DND-41 (cell line): Measurements from ENCODE around the gene TMEM184A.

Experiments
- ATAC-seq: fragments of 200-7000 bp; cut with Tn5 transposase; 3 replicates; pipeline ENCODE4 v1.9.1; 2021; ENCODE audit warnings: low read depth; ENCODE audit not compliant: insufficient read depth
- DNase-seq: peaks from one replicate; pipeline ENCODE4 v3.0.0-alpha.2; 2020
- H2AFZ ChIP-seq: 2 replicates; pipeline ENCODE4 v1.6.0; 2012; ENCODE audit warnings: low read depth, low read length
- H3K27ac ChIP-seq: 2 replicates; pipeline ENCODE4 v1.5.1; 2012; ENCODE audit warnings: low read length, inconsistent platforms
- H3K27me3 ChIP-seq: fragments of 200-600 bp; sonication (generic); 2 replicates; pipeline ENCODE4 v1.6.0; 2012; ENCODE audit warnings: low read length, mild to moderate bottlenecking, inconsistent platforms; ENCODE audit not compliant: insufficient read depth, poor library complexity
- H3K36me3 ChIP-seq: 2 replicates; pipeline ENCODE4 v1.5.1; 2012; ENCODE audit warnings: low read length, inconsistent platforms; ENCODE audit not compliant: insufficient read depth
- H3K4me1 ChIP-seq: 2 replicates; pipeline ENCODE4 v1.5.1; 2012; ENCODE audit warnings: mild to moderate bottlenecking, low read length; ENCODE audit not compliant: insufficient read depth
- H3K4me2 ChIP-seq: 2 replicates; pipeline ENCODE4 v1.6.0; 2012; ENCODE audit warnings: mild to moderate bottlenecking, moderate library complexity, low read length, inconsistent platforms; ENCODE audit not compliant: insufficient read depth
- H3K4me3 ChIP-seq, 2 experiments: fragments of 200-600 bp in 1 of 2; shearing (Covaris generic) in 1 of 2; 2 replicates each; pipeline ENCODE4 v1.5.1; 2012 to 2016; ENCODE audit warnings: inconsistent platforms in 2 of 2, low read length in 2 of 2, mild to moderate bottlenecking in 2 of 2, low read depth in 1 of 2, moderate library complexity in 1 of 2
- H3K79me2 ChIP-seq: 2 replicates; pipeline ENCODE4 v1.6.0; 2012; ENCODE audit warnings: low read length, inconsistent platforms; ENCODE audit not compliant: insufficient read depth
- H3K9ac ChIP-seq: 2 replicates; pipeline ENCODE4 v1.6.0; 2012; ENCODE audit warnings: low read depth, mild to moderate bottlenecking, inconsistent platforms, low read length, moderate library complexity
- H3K9me3 ChIP-seq: 2 replicates; pipeline ENCODE4 v1.5.1; 2012; ENCODE audit warnings: low read length, moderate library complexity, mild to moderate bottlenecking, inconsistent platforms; ENCODE audit not compliant: insufficient read depth, severe bottlenecking
- H4K20me1 ChIP-seq: 2 replicates; pipeline ENCODE4 v1.6.0; 2012; ENCODE audit warnings: low read length; ENCODE audit not compliant: insufficient read depth
- CTCF ChIP-seq: IDR thresholded peaks from 2 replicates; pipeline ENCODE4 v1.5.1; 2012; ENCODE audit warnings: borderline replicate concordance, low read length, moderate library complexity, mild to moderate bottlenecking; ENCODE audit not compliant: poor library complexity, severe bottlenecking; ENCODE audit errors: extremely low read depth
- EZH2 ChIP-seq: IDR thresholded peaks from 3 replicates; pipeline ENCODE4 v1.6.1; 2012; ENCODE audit warnings: borderline replicate concordance, low read depth, mild to moderate bottlenecking, moderate library complexity, low read length, inconsistent platforms; ENCODE audit not compliant: severe bottlenecking

TMEM184A gene

GRCh38 chr7:1546909-1547776, 8.9 kb downstream of the TMEM184A start:
- H4K20me1 ChIP-seq, result no peaks in the 10 kb centered on the region; the same call in 1 of the 2 replicates
- no peak overlapping the region for H3K27ac ChIP-seq
- peaks cover 7% of the 10 kb centered on the region; the same call in 1 of the 2 replicates for H3K36me3 ChIP-seq
- H2AFZ ChIP-seq, result no peak overlapping the region
- H3K4me1 ChIP-seq, result no peaks in the 10 kb centered on the region
- no peaks in the 10 kb centered on the region for H3K9me3 ChIP-seq
- H3K4me3 ChIP-seq, result no peak overlapping the region
- no peak overlapping the region for H3K4me2 ChIP-seq
- H3K79me2 ChIP-seq, result no peaks in the 10 kb centered on the region
- TF ChIP-seq CTCF, result no peak
- H3K27me3 ChIP-seq, result no peaks in the 10 kb centered on the region
- ATAC-seq (no peak), DNase-seq (no peak)
- no peak overlapping the region for H3K9ac ChIP-seq

GRCh38 chr7:1546274-1546908, 9.6 kb downstream of the TMEM184A start:
- Histone ChIP-seq H3K9me3 (no peaks in the 10 kb centered on the region), H3K4me2 (no peak overlapping the region), H3K9ac (no peak overlapping the region), H2AFZ (no peak overlapping the region), H3K27ac (no peak overlapping the region), H3K4me3 (no peak overlapping the region), H3K4me1 (no peaks in the 10 kb centered on the region), H3K79me2 (no peaks in the 10 kb centered on the region), H4K20me1 (no peaks in the 10 kb centered on the region; the same call in 1 of the 2 replicates), H3K36me3 (peaks cover 11% of the 10 kb centered on the region; the same call in 1 of the 2 replicates), H3K27me3 (no peaks in the 10 kb centered on the region)
- ATAC-seq (no peak), DNase-seq (no peak)
- TF ChIP-seq CTCF (no peak), EZH2 (no peak)

GRCh38 chr7:1545417-1546246, 10.4 kb downstream of the TMEM184A start:
- Histone ChIP-seq H3K4me2 (no peak overlapping the region), H3K9me3 (no peaks in the 10 kb centered on the region), H3K4me3 (no peak overlapping the region), H4K20me1 (peaks cover 3% of the 10 kb centered on the region; the same call in 1 of the 2 replicates), H3K36me3 (peaks cover 19% of the 10 kb centered on the region), H3K27me3 (no peaks in the 10 kb centered on the region), H3K9ac (no peak overlapping the region), H3K4me1 (no peaks in the 10 kb centered on the region), H2AFZ (no peak overlapping the region), H3K79me2 (no peaks in the 10 kb centered on the region), H3K27ac (no peak overlapping the region)
- DNase-seq (no peak), ATAC-seq (no peak; the same call in 2 of the 3 replicates)
- TF ChIP-seq EZH2 (no peak), CTCF (no peak)
